ENCODE results near the gene PRKCE. TPM values are rescaled to one million over a fixed set of nuclear protein-coding genes. Genes with fewer than 3 reads are reported as not detected.

PRKCE gene
- total RNA-seq, 2 experiments from 2014 or later, result 6.1 to 8.0 TPM

- H3K36me3 Mint-ChIP-seq, result no peaks in the 10 kb centered on the region
- no peak for DNase-seq
- no peak overlapping the region for H3K4me3 Mint-ChIP-seq
- no peaks in the 10 kb centered on the region for H3K27me3 Mint-ChIP-seq
- no peaks in the 10 kb centered on the region for H3K9me3 Mint-ChIP-seq
- H3K27ac Mint-ChIP-seq, result no peak overlapping the region
- no peaks in the 10 kb centered on the region for H3K4me1 Mint-ChIP-seq
Observed at GRCh38 chr2:46000660-46001059, 349.2 kb downstream of the PRKCE start.

- no peak for DNase-seq
- no peaks in the 10 kb centered on the region for H3K4me1 Mint-ChIP-seq
- no peaks in the 10 kb centered on the region for H3K27me3 Mint-ChIP-seq
- no peaks in the 10 kb centered on the region for H3K36me3 Mint-ChIP-seq
- no peak overlapping the region for H3K4me3 Mint-ChIP-seq
- no peaks in the 10 kb centered on the region for H3K9me3 Mint-ChIP-seq
- H3K27ac Mint-ChIP-seq, result no peak overlapping the region
Observed at GRCh38 chr2:46001290-46001689, 349.8 kb downstream of the PRKCE start.

GRCh38 chr2:46001741-46002506, 350.4 kb downstream of the PRKCE start:
- Mint-ChIP-seq H3K36me3 (no peaks in the 10 kb centered on the region), H3K4me1 (no peaks in the 10 kb centered on the region), H3K27me3 (no peaks in the 10 kb centered on the region), H3K27ac (no peak overlapping the region), H3K4me3 (no peak overlapping the region), H3K9me3 (no peaks in the 10 kb centered on the region)
- no peak for DNase-seq

GRCh38 chr2:46002507-46002883, 351.0 kb downstream of the PRKCE start:
- no peaks in the 10 kb centered on the region for H3K36me3 Mint-ChIP-seq
- no peaks in the 10 kb centered on the region for H3K4me1 Mint-ChIP-seq
- H3K27ac Mint-ChIP-seq, result no peak overlapping the region
- no peaks in the 10 kb centered on the region for H3K9me3 Mint-ChIP-seq
- H3K27me3 Mint-ChIP-seq, result no peaks in the 10 kb centered on the region
- DNase-seq, result no peak
- H3K4me3 Mint-ChIP-seq, result no peak overlapping the region

- no peaks in the 10 kb centered on the region for H3K9me3 Mint-ChIP-seq
- H3K27ac Mint-ChIP-seq, result no peak overlapping the region
- H3K36me3 Mint-ChIP-seq, result no peaks in the 10 kb centered on the region
Observed at GRCh38 chr2:46002947-46003346, 351.5 kb downstream of the PRKCE start.

GRCh38 chr2:46003903-46004473, 352.5 kb downstream of the PRKCE start:
- no peaks in the 10 kb centered on the region for H3K36me3 Mint-ChIP-seq
- no peak overlapping the region for H3K4me3 Mint-ChIP-seq
- no peaks in the 10 kb centered on the region for H3K27me3 Mint-ChIP-seq
- DNase-seq, result no peak
- no peaks in the 10 kb centered on the region for H3K4me1 Mint-ChIP-seq
- no peaks in the 10 kb centered on the region for H3K9me3 Mint-ChIP-seq
- H3K27ac Mint-ChIP-seq, result no peak overlapping the region

More at GRCh38 chr2:46002947-46003346, 351.5 kb downstream of the PRKCE start:
- Mint-ChIP-seq H3K4me1 (no peaks in the 10 kb centered on the region), H3K27me3 (no peaks in the 10 kb centered on the region), H3K4me3 (no peak overlapping the region)
- DNase-seq, result no peak

- no peaks in the 10 kb centered on the region for H3K27me3 Mint-ChIP-seq
- H3K27ac Mint-ChIP-seq, result no peak overlapping the region
- H3K4me3 Mint-ChIP-seq, result no peak overlapping the region
- H3K36me3 Mint-ChIP-seq, result no peaks in the 10 kb centered on the region
- no peaks in the 10 kb centered on the region for H3K4me1 Mint-ChIP-seq
- no peaks in the 10 kb centered on the region for H3K9me3 Mint-ChIP-seq
- no peak for DNase-seq
Observed at GRCh38 chr2:46006473-46007025, 355.1 kb downstream of the PRKCE start.

- no peaks in the 10 kb centered on the region for H3K27me3 Mint-ChIP-seq
- no peaks in the 10 kb centered on the region for H3K4me1 Mint-ChIP-seq
- H3K9me3 Mint-ChIP-seq, result no peaks in the 10 kb centered on the region
- no peak for DNase-seq
- H3K36me3 Mint-ChIP-seq, result no peaks in the 10 kb centered on the region
- H3K27ac Mint-ChIP-seq, result no peak overlapping the region
- no peak overlapping the region for H3K4me3 Mint-ChIP-seq
Observed at GRCh38 chr2:46007412-46007811, 355.9 kb downstream of the PRKCE start.

GRCh38 chr2:46008091-46008870, 356.8 kb downstream of the PRKCE start:
- Mint-ChIP-seq H3K27me3 (no peaks in the 10 kb centered on the region), H3K27ac (no peak overlapping the region), H3K36me3 (no peaks in the 10 kb centered on the region)

GRCh38 chr2:46009315-46009714, 357.8 kb downstream of the PRKCE start:
- H3K4me1 Mint-ChIP-seq, result no peaks in the 10 kb centered on the region
- H3K9me3 Mint-ChIP-seq, result no peaks in the 10 kb centered on the region
- no peak overlapping the region for H3K4me3 Mint-ChIP-seq
- DNase-seq, result no peak
- H3K36me3 Mint-ChIP-seq, result no peaks in the 10 kb centered on the region
- no peaks in the 10 kb centered on the region for H3K27me3 Mint-ChIP-seq
- H3K27ac Mint-ChIP-seq, result no peak overlapping the region

More at GRCh38 chr2:46008091-46008870, 356.8 kb downstream of the PRKCE start:
- Mint-ChIP-seq H3K4me1 (no peaks in the 10 kb centered on the region), H3K4me3 (no peak overlapping the region), H3K9me3 (no peaks in the 10 kb centered on the region)
- no peak for DNase-seq

GRCh38 chr2:46009772-46010171, 358.3 kb downstream of the PRKCE start:
- Mint-ChIP-seq H3K4me1 (no peaks in the 10 kb centered on the region), H3K9me3 (no peaks in the 10 kb centered on the region), H3K4me3 (no peak overlapping the region), H3K27me3 (no peaks in the 10 kb centered on the region), H3K27ac (no peak overlapping the region), H3K36me3 (no peaks in the 10 kb centered on the region)
- no peak for DNase-seq

- H3K9me3 Mint-ChIP-seq, result no peaks in the 10 kb centered on the region
- DNase-seq, result no peak
- H3K36me3 Mint-ChIP-seq, result no peaks in the 10 kb centered on the region
- no peak overlapping the region for H3K4me3 Mint-ChIP-seq
- H3K4me1 Mint-ChIP-seq, result no peaks in the 10 kb centered on the region
- no peak overlapping the region for H3K27ac Mint-ChIP-seq
- no peaks in the 10 kb centered on the region for H3K27me3 Mint-ChIP-seq
Observed at GRCh38 chr2:46010223-46010924, 358.9 kb downstream of the PRKCE start.

- no peak for DNase-seq
- Mint-ChIP-seq H3K4me1 (no peaks in the 10 kb centered on the region), H3K36me3 (no peaks in the 10 kb centered on the region), H3K27ac (no peak overlapping the region), H3K9me3 (no peaks in the 10 kb centered on the region), H3K4me3 (no peak overlapping the region), H3K27me3 (no peaks in the 10 kb centered on the region)
Observed at GRCh38 chr2:46010925-46011490, 359.5 kb downstream of the PRKCE start.

- DNase-seq, result no peak
- H3K4me1 Mint-ChIP-seq, result no peaks in the 10 kb centered on the region
- H3K4me3 Mint-ChIP-seq, result no peak overlapping the region
- H3K9me3 Mint-ChIP-seq, result no peaks in the 10 kb centered on the region
- H3K36me3 Mint-ChIP-seq, result no peaks in the 10 kb centered on the region
- H3K27me3 Mint-ChIP-seq, result no peaks in the 10 kb centered on the region
- H3K27ac Mint-ChIP-seq, result no peak overlapping the region
Observed at GRCh38 chr2:46012618-46013240, 361.3 kb downstream of the PRKCE start.

Data from activated naive CD8-positive, alpha-beta T cell treated with anti-CD3 and anti-CD28 coated beads for 36 hours (primary cell).